NCI-H2196 treated with DMSO at 0.1 percent for 48 hours (cell line): ENCODE results near the gene COG7.

ENCODE experiments used
- DNase-seq: peaks from one replicate; lab custom pipeline; 2025; ENCODE audit not compliant: unreplicated experiment; lab: John Stamatoyannopoulos, UW

Gene COG7

GRCh38 chr16:23365602-23366240 lies 87.3 kb downstream of the COG7 start:
- peak; percentile 58 for DNase-seq

GRCh38 chr16:23362460-23363317 lies 90.3 kb downstream of the COG7 start:
- DNase-seq: peak; percentile 79

- DNase-seq: no peak
Measured at GRCh38 chr16:23359092-23359760, 93.8 kb downstream of the COG7 start.

- no peak for DNase-seq
Measured at GRCh38 chr16:23357761-23358290, 95.2 kb downstream of the COG7 start.

- DNase-seq: no peak
Measured at GRCh38 chr16:23356941-23357340, 96.0 kb downstream of the COG7 start.

- DNase-seq: no peak
Measured at GRCh38 chr16:23355106-23355670, 97.8 kb downstream of the COG7 start.

- no peak for DNase-seq
Measured at GRCh38 chr16:23354246-23354645, 98.7 kb downstream of the COG7 start.

- no peak for DNase-seq
Measured at GRCh38 chr16:23353440-23353839, 99.5 kb downstream of the COG7 start.

- peak; percentile 79 for DNase-seq
Measured at GRCh38 chr16:23351360-23351759, 101.6 kb downstream of the COG7 start.

- DNase-seq: no peak
Measured at GRCh38 chr16:23348579-23349469, 104.2 kb downstream of the COG7 start.

- DNase-seq: no peak
Measured at GRCh38 chr16:23345237-23345636, 107.8 kb downstream of the COG7 start.

GRCh38 chr16:23343643-23344612 lies 109.1 kb downstream of the COG7 start:
- DNase-seq: no peak

GRCh38 chr16:23342083-23342640 lies 110.8 kb downstream of the COG7 start:
- no peak for DNase-seq

- DNase-seq: no peak
Measured at GRCh38 chr16:23339787-23340186, 113.2 kb downstream of the COG7 start.
